ENCODE measurements around the gene MRTO4.
"Not testable (repeated sequence)": the region's sequence is repeated elsewhere in the genome, so short reads cannot be mapped to it uniquely, and the experiment has no call there.

MRTO4 gene

DNA sequence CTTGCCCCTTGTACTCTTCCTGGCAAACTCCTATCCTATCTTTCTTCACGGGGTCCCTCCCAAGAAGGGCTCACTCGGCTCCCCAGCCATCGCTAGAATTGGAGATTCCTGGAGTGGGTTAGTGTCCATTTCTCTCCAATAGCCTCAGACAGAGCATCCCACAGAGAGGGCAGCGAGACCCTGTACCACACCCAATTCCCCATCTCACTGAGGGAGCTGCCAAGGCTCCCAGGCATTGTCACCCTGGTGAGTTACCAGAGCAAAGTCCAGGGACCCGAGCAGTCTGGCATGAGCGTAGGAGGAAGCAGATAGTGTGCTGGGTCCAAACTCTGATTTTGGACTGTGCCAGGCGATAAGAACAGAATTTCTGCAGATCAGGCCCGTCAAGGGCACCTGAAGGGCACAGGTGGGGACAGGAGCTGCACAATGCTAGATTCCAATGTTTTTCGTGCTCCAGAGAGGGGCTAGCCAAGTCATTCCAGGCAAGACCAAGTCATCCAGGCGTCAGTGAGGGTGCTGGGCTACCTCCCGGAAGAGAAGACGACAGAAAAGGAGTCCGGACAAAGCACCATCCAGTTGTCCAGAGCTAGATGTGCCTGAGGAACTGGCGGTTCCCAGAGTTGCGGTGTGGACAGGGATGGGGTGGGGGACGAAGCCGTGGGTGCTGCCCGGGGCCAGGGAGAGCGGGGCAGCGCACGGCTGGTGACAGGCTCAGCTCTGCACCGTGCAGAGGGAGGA is 21.7 kb downstream of the MRTO4 start:
- no peak for DNase-seq

DNA sequence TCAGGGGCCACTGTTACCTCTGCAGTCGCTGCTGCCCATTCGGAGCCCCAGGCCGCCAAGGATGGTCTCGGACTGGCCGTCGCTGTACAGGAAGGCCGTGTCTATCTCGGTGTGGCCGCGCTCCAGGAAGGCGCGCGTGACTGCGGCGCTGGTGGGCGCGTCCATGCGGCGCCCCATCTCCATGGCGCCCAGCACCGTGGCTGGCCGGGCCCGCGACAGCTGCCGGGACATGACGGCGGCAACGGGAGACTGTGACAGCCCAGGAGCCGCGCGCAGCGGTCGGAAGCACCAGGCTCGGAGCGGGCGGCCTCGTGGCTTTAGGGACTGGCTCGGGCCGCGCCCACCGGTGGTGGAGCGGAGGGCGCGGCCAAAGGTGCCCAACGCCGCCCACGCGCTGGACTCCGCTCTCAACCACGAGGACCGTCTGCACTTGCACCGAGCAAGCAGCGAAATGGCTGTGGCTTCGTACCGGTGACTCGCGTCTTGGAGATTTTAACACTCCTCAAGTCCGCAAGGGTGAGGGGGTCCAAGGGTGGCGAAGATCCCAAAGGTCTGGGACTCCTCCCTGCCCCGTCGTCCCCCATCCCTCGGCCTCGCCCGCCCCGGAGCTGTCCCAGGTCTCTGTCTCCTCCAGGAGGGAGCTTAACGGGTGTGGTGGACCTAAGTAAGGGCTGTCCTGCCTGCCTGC is 22.4 kb downstream of the MRTO4 start:
- DNase-seq = not testable (repeated sequence)

DNA sequence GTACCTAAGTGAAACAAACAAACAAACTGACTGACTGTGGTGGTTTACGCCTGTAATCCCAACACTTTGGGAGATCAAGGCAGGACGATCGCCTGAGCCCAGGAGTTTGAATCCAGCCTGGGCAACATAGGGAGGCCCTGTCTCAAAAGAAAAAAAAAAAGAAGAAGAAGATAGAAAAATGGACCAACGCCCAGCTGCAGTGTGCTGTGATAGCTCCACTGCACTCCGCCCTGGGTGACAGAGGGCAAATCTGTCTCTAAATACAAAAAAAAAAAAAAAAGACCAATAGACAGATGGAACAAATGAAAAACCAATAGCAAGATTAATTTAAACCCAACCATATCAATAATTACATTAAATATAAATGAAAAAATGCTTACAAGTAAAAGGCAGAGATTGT is 23.0 kb downstream of the MRTO4 start:
- DNase-seq = no peak

DNA sequence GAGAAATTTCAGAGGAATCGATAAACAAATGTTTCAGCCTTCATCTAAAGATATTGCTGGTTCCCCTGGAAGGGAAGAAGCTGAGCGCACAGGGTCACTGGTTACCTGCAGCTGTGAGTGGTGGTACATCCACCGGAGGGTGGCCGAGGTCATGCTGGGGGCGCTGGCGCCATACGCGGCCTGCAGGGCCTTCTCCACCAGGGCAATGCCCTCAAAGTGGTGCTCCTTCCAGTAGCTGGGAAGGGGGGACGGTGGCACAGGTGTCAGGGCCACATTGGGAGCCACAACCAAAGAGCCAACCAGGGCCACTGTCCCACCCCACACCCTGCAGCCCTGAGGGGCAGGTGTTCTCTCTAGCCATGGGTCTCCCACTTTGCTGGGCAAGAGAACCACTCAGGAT is 32.3 kb downstream of the MRTO4 start:
- DNase-seq = no peak

DNA sequence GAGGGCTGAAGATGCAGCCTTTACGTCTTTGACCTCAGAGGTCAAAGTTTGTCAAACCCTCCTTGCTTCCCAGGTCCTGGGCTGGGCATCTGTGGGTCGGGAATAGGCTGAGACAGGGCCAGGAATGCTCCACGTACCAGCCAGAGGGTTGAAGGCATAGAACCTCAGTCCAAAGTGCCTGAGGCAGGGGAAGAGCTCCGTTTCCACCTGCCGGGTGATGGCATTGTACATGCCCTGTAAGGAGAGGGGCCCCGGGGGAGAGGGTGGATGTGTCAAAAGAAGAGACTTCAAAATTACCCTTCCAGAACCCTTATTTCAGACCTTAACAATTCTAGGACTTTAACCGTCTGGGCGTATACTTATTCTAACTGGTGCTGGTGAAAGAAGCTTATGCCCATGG is 33.3 kb downstream of the MRTO4 start:
- DNase-seq = no peak

DNA sequence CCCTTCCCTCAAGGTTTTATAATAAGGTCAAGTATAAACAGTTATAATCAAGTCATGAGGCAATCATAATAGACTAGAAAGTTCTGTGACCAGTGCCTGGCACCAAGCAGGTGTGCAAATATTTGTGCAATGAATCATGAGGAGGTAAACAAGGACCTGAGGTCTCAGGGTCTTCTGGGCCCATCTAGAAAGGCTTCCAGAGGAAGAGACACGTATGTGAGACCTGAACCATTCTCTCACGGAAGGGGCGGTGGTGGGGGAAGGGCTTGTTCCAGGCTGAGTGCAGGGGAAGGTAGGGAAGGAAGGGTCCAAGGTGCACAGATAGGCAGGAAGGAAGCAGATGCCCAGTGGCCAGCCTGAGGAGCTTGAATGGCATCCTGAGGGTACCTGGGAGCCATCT is 33.8 kb downstream of the MRTO4 start:
- not testable (repeated sequence) for DNase-seq

DNA sequence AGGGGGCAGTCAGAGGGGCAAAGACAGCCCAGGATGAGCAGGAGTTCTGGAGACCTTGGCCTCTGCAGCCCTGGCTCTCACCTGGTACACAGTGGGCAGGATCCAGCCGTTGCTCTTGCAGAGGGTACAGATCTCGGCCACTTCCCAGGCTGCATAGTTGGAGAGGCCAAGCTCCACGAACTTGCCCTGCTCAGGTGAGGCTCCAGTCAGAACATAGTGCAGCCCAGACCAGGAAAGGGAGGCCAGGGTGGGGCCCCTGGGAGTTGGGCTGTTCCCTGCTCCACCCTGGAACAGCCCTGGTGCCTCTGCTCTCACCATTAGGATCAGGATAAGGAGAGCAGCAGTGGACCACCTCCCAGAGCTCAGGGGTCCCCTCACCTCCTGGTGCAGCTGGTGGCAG is 34.2 kb downstream of the MRTO4 start:
- not testable (repeated sequence) for DNase-seq

DNA sequence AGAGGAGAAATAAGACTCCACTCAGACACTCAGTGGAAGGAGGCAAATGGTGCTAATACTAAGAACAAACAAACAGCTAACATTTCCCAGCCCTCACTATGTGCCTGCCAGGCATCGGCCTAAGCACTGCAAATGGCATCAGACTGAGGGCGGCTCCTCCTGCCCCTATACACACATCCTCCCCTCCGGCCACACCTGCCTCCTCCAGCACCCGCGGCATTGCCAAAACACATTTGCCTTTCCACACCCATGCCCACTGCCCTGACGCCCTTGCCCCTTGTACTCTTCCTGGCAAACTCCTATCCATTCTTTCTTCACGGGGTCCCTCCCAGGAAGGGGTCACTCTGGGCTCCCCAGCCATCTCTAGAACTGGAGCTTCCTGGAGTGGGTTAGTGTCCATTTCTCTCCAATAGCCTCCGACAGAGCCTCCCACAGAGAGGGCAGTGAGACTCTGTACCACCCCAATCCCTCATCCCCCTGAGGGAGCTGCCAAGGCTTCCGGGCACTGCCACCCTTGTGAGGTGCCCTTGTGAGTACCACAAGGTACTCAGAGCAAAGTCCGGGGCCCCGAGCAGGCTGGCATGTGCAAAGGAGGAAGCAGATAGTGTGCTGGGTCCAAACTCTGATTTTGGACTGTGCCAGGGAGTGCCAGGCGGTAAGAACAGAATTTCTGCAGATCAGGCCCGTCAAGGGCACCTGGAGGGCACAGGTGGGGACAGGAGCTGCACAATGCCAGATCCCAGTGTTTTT is 36.0 kb downstream of the MRTO4 start:
- DNase-seq = no peak

DNA sequence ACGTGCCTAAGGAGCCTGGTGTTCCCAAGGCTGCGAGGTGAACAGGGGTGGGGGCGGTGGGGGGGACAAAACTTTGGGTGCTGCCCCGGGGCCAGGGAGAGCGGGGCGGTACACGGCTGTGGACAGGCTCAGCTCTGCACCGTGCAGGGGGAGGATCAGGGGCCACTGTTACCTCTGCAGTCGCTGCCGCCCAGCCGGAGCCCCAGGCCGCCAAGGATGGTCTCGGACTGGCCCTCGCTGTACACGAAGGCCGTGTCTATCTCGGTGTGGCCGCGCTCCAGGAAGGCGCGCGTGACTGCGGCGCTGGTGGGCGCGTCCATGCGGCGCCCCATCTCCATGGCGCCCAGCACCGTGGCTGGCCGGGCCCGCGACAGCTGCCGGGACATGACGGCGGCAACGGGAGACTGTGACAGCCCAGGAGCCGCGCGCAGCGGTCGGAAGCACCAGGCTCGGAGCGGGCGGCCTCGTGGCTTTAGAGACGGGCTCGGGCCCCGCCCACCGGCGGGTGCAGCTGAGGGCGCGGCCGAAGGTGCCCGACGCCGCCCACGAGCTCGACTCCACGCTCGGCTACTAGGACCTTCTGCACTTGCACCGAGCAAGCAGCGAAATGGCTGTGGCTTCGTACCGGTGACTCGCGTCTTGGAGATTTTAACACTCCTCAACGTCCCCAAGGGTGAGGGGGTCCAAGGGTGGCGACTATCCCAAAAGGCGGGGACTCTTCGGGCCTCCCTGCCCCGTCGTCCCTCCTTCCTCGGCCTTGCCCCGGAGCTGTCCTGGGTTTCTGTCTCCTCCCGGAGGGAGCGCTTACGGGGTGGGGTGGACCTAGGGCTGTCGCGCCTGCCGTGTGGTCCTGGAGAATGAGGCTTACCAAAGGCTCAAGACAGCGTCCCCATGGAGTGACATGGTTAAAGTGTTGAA is 37.0 kb downstream of the MRTO4 start, which contains the start of gene AKR7A3:
AKR7A3 (minus strand) TSS at position 447 of the 918 bp plus-strand sequence; CDS start at position 386, 61 bp downstream.
- not testable (repeated sequence) for DNase-seq

DNA sequence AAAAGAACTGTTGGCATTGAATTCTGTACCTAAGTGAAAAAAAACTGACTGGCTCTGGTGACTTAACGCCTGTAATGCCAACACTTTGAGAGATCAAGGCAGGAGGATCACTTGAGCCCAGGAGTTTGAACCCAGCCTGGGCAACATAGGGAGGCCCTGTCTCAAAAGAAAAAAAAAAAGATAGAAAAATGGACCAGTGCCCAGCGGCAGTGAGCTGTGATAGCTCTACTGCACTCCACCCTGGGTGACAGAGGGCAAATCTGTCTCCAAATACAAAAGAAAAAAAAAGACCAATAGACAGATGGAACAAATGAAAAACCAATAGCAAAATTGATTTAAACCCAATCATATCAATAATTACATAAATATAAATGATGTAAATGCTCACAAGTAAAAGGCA is 37.6 kb downstream of the MRTO4 start:
- DNase-seq = no peak

DNA sequence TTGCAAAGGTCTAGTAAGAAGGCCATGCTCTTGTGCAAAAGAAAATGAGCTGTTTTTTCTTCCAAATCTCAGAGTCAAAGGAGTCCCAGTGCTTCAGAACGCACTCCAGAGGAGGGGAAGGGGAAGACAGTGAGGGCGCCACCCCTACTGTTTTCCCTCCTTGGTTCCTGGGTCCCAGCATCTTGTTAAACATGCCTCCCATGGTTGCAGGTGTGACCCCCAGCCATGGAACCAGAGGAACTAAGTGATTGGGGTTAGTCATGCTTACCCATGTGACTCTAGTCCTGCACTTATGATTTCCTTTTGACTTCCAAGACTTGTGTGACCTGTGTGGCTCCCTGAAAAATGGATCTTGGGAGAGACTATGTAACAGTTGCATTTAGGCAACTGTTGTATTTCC is 43.0 kb downstream of the MRTO4 start:
- DNase-seq = no peak

DNA sequence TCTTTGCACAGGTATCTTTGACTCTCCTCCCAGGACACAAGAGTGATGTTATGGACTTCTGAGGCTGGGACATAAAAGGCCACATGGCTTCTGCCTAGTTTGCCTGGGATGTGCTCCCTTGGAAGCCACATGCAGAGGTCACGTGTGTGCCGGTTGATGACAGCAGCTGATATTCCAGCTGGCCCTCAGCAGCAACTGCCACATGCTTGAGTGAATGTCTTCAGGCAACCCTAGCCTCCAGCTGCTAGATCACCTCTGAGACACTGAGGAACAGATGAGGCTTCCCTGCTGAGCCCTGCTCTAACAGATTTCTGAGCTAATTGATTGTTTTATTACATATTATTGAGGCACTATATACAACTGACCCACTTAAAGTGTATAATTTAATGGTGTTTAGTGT is 48.6 kb downstream of the MRTO4 start:
- DNase-seq = no peak

DNA sequence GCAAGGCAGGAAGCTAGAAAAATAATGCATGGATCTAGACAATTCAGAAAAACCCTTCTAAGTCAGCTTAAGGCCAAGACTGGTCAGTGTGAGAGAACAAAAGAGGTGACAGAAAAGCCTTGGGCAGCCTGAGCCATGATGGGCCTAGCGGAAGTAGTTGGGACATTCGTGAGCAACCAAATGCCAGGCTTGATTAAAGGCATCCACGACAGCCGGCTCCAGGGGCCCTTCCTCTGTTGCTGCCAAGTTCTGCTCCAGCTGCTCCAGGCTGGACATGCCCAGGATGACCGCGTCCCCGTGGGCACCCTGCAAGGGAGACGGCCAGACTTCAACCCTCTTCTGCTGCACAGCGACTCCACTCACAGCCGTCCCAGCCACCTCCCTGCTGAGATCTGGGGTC is 52.5 kb downstream of the MRTO4 start:
- not testable (repeated sequence) for DNase-seq

DNA sequence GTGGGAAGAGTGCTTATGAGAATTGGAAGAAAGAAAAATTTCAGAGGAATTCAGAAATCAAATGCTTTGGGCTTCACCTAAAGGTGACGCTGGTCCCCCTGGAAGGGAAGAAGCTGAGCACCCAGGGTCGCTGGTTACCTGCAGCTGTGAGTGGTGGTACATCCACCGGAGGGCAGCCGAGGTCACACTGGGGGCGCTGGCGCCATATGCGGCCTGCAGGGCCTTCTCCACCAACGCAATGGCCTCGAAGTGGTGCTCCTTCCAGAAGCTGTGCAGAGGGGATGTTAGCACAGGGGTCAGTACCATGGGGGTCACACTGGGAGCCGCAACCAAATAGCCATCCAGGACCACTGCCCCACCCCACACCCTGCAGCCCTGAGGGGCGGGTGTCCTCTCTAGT is 54.3 kb downstream of the MRTO4 start:
- DNase-seq = no peak

DNA sequence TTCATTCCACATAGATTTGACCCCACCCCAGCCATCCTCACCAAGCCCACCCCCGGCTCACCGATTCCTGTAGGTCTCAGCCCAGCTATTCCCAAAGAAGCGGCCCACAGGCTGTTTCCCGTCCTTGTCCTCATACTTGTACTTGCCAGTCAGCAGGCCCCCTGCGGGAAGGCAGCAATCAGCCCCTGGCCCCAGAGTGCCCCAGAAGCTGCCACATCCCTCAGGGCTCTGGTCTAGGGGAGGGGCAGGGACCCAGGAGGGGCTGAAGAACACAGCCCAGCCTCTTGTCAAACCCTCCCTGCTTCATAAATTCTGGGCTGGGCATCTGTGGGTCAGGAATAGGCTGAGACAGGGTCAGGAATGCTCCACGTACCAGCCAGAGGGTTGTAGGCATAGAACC is 55.3 kb downstream of the MRTO4 start:
- no peak for DNase-seq

DNA sequence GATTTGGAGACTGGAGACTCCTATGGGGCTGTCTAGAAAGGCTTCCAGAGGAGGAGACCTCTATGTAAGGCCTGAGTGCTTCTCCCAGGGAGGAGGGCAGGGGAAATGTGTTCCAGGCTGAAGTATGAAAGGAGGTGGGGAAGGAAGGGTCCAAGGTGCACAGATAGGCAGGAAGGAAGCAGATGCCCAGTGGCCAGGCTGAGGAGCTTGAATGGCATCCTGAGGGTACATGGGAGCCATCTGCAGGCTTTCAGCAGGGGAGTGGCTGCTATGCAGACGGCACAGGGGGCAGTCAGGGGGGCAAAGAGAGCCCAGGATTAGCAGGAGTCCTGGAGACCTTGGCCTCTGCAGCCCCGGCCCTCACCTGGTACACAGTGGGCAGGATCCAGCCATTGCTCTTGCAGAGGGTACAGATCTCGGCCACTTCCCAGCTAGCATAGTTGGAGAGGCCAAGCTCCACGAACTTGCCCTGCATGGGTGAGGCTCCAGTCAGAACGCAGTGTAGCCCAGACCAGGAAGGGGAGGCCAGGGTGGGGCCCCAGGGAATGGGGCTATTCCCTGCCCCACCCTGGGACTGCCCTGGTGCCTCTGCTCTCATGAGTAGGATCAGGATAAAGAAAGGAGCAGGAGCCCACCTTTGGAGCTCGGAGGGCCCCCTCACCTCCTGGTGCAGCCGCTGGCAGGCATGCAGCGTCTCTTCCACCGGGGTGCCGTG is 56.3 kb downstream of the MRTO4 start:
- DNase-seq = no peak

DNA sequence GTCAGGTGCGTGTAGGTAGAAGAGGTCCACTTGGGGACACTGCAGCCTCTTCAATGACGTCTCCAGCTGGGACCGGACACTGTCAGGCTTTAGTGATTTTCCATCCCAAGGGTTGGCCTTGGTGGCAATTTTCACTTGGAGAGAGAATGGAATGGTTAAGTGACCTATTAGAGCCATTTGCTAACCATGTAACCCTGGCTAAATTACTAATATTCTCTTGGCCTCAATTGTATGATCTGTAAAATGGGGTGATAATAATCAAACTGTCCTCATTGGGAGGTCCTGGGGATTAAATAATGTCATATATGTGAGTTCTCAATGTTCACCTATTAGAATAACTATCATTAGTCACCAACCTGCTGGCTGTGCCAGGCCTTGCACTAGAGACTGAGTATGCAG is 56.9 kb downstream of the MRTO4 start:
- DNase-seq = no peak

DNA sequence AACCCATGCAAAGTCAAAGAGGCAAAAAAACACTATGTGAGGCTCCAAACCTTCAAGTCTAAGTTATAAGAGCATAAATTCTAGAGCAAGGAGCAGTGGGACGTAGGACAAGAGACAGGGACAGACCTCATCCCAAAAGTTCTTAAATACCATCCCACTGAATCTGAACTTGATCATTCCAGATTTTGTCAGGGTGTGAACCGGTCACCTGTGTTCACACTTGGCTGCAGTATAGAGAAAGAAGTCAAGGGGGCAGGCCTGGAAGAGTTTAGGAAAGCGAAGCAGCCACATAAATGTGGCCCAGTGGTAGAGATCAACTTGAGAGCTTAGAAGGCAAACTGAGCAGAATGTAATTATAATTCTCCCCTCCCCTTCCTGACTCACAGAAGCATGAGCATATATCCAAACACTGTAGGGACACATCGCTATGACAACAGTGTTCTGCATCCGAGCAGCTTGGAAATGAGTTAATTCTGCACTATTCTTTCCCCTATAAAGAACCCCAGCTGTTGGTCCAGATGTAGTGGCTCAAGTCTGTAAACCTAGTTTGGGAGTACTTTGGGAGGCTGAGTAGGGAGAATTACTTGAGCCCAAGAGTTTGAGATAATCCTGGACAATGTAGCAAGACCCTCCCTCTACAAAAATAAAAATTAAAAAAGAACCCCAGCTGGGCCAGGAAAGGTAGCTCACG is 57.7 kb downstream of the MRTO4 start:
- no peak for DNase-seq
